ENCODE data around the gene HGD. TPM values are rescaled to one million over a fixed set of nuclear protein-coding genes. Genes with fewer than 3 reads are reported as not detected.

Gene HGD
- total RNA-seq, 2 donors from 2014 or later = 0.41 TPM; not detected in 1

DNA sequence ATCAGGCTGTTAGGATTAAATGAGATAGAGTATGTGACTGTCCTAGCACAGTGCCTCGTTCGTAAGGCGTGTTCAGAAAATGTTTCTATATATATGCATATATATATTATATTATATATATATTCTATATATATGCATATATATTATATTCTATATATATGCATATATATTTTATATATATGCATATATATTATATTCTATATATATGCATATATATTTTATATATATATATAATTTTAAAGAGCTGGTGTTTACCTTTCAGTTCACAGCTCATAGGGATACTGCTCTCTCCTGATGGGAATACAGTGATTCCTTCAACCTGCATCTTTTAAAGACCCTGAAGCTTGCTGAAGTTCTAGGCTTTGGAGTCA, 85.2 kb downstream of the HGD start:
- Histone ChIP-seq H3K27me3 (no peaks in the 10 kb centered on the region), H3K4me3 (peak overlapping the region; percentile 73 to 79), H3K9me3 (no peaks in the 10 kb centered on the region), H3K36me3 (peaks cover 24% of the 10 kb centered on the region), H3K27ac (peak overlapping the region; percentile 93 to 95), H3K4me1 (peaks cover 0 to 38% of the 10 kb centered on the region in 2 donors)
- TF ChIP-seq, protein P1, sequence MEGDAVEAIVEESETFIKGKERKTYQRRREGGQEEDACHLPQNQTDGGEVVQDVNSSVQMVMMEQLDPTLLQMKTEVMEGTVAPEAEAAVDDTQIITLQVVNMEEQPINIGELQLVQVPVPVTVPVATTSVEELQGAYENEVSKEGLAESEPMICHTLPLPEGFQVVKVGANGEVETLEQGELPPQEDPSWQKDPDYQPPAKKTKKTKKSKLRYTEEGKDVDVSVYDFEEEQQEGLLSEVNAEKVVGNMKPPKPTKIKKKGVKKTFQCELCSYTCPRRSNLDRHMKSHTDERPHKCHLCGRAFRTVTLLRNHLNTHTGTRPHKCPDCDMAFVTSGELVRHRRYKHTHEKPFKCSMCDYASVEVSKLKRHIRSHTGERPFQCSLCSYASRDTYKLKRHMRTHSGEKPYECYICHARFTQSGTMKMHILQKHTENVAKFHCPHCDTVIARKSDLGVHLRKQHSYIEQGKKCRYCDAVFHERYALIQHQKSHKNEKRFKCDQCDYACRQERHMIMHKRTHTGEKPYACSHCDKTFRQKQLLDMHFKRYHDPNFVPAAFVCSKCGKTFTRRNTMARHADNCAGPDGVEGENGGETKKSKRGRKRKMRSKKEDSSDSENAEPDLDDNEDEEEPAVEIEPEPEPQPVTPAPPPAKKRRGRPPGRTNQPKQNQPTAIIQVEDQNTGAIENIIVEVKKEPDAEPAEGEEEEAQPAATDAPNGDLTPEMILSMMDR (IDR thresholded peaks at IDR 0.05) = no peak
- DNase-seq (ENCODE audit: low spot score) = no peak

DNA sequence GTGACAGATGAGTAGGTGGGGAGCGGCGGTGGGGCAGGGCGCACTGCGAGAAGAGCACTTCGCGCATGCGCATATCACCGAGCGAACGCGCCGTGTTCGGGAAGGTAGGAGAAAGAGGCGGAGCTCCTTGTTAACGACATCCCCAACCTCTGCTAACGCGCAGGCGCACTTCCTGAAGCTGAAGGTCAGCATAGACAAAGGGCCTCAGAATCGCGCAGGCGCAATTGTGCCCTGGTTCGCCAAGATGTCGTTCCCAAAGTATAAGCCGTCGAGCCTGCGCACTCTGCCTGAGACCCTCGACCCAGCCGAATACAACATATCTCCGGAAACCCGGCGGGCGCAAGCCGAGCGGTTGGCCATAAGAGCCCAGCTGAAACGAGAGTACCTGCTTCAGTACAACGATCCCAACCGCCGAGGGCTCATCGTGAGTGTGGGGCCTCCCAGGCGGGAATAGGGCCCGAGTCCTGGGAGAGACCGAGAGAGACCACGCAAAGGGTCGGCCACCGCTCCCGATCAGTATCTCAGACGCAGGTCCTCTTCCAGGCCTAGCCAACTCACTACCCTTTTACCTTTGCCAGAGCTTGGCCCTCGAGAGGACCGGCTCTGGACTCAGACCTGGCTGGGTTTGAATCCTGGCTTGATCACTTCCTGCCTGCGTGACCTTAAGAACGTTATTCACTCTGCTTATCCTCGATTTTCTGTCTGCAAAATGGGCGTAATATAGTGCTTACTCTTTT, 85.8 kb downstream of the HGD start, which contains the start of gene NDUFB4:
Gene NDUFB4 (plus strand): TSS at position 221 of the 737 bp plus-strand sequence. CDS start 24 bp downstream, at position 245.
- peak within 1 kb of the TSS; percentile 73 to 79 for H3K4me3 ChIP-seq
- H3K27ac ChIP-seq = peak within 1 kb of the TSS; percentile 93 to 95
- TF ChIP-seq, protein P1 (IDR thresholded peaks at IDR 0.05) = no peak
- DNase-seq (ENCODE audit: low spot score) = peak; percentile 97
- peaks cover 0 to 38% of the 10 kb centered on the region in 2 donors for H3K4me1 ChIP-seq
- peaks cover 18% of the 10 kb centered on the region for H3K36me3 ChIP-seq
- H3K9me3 ChIP-seq = no peaks in the 10 kb centered on the region
- no peaks in the 10 kb centered on the region for H3K27me3 ChIP-seq

DNA sequence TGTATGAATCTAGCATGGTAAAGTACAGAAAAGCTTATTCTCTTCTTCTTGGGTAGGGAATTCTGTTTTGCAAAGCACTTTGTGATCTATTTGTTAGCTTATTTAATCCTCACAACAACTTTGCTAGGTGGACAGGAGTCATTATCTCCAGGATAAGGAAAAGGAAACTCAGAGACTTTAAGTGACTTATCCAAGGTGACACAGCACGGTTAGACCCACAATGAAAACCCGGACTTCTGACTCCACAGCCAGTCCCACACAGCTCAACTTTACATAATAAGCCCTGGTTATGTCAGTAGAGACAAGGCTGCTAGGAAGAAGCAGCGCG, 86.3 kb downstream of the HGD start:
- H3K27me3 ChIP-seq = no peaks in the 10 kb centered on the region
- H3K36me3 ChIP-seq = peaks cover 17% of the 10 kb centered on the region
- DNase-seq (ENCODE audit: low spot score) = no peak
- TF ChIP-seq, protein P1 (IDR thresholded peaks at IDR 0.05) = no peak
- H3K27ac ChIP-seq = peak overlapping the region; percentile 93 to 95
- H3K9me3 ChIP-seq = no peaks in the 10 kb centered on the region
- peak overlapping the region; percentile 73 to 79 for H3K4me3 ChIP-seq
- H3K4me1 ChIP-seq = peaks cover 0 to 38% of the 10 kb centered on the region in 2 donors

DNA sequence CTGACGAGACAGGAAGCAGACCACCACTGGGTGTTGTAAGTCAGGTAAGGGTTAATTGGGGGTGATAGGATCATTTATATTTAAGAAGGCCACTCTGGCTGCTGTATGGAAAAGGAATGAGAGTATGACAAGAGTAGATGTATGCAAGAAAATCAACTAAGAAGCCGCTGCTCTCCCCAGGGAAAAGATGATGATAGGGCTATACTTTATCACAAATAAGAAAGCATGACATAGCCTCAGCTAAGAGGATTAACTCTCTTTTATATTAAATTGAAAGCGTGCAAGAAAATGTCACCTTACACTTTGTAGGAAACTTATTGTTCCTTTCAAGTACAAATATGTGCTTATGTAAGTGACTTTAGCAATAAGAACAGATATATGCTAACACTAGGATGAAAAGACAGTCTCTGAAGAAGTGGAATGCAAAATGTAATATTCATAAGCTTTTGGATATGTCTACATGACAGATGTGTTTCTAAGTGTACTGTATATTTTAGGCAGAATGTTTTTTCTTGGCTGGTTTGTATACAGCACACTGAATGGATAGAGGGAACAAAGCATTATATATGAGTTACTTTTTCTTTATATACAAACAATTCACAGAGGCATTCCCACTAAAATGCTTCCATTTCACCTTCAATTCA, 94.6 kb downstream of the HGD start:
- Histone ChIP-seq H3K27ac (no peak overlapping the region), H3K9me3 (no peaks in the 10 kb centered on the region), H3K4me1 (no peaks in the 10 kb centered on the region), H3K27me3 (no peaks in the 10 kb centered on the region), H3K4me3 (no peak overlapping the region), H3K36me3 (no peaks in the 10 kb centered on the region)
- TF ChIP-seq, protein P1 (IDR thresholded peaks at IDR 0.05) = no peak
- DNase-seq (ENCODE audit: low spot score) = no peak

Other genes starting within 250 kb of the HGD start
- 100 to 1,000 TPM; 327 to 380 TPM for gene FSTL1, start 231.2 kb downstream of the HGD start, total RNA-seq
- gene NDUFB4, start 85.9 kb downstream of the HGD start, total RNA-seq = 100 to 1,000 TPM; 244 to 274 TPM
- gene RABL3, start 60.3 kb upstream of the HGD start, total RNA-seq = 10 to 100 TPM in 1 of 2 donors, 1 to 10 TPM in 1; 7.6 to 14.2 TPM
- gene GTF2E1, start 60.5 kb upstream of the HGD start, total RNA-seq = 1 to 10 TPM; 6.8 to 9.6 TPM
- gene STXBP5L, start 226.0 kb upstream of the HGD start, total RNA-seq = not detected